ENCODE data around the gene SZT2. TPM values are rescaled to one million over a fixed set of nuclear protein-coding genes. Genes with fewer than 3 reads are reported as not detected.

SZT2 gene
- total and polyA plus RNA-seq, 2 of the 13 experiments (the other 11 are each of a cell fraction or from before 2014, with no cell fraction given): 8.0 to 8.8 TPM

GRCh38 chr1:43473463-43473862, 83.8 kb downstream of the SZT2 start:
- Histone ChIP-seq H3K27me3 (ENCODE audit: control insufficient read depth in 1 of 2, insufficient read depth in 2 of 2, low read length in 2 of 2) (no peaks in the 10 kb centered on the region), H2AFZ (ENCODE audit: low read length) (no peak overlapping the region), H3K4me3 (replicated peaks in 1 of 3; ENCODE audit: insufficient read depth in 1 of 3, low read depth in 2 of 3, low read length in 3 of 3) (no peak overlapping the region), H3K9ac (ENCODE audit: insufficient read depth, low read depth, low read length) (no peak overlapping the region), H3K4me1 (ENCODE audit: insufficient read depth, low read length) (peaks cover 23% of the 10 kb centered on the region), H3K27ac (ENCODE audit: extremely low read length, insufficient read depth, low read length) (no peak overlapping the region), H3K79me2 (ENCODE audit: insufficient read depth, low read length) (no peaks in the 10 kb centered on the region), H3K4me2 (ENCODE audit: low read depth, low read length) (no peak overlapping the region), H3K36me3 (replicated peaks in 1 of 2; ENCODE audit: control insufficient read depth in 1 of 2, insufficient read depth in 2 of 2, low read length in 2 of 2) (no peaks in the 10 kb centered on the region), H3K9me3 (ENCODE audit: low read length) (no peaks in the 10 kb centered on the region), H4K20me1 (ENCODE audit: insufficient read depth, low read length) (no peaks in the 10 kb centered on the region)
- ATAC-seq (no peak), DNase-seq (ENCODE audit: low spot score) (no peak), FAIRE-seq (no peak)
- BruUV-seq (replicated peaks): no TSS peak
- POLR2A ChIA-PET: no interaction called here
- TF ChIP-seq ZNF879 (CRISPR knock-in tag; IDR thresholded peaks at IDR 0.05) (no peak), ZSCAN5A (CRISPR knock-in tag; IDR thresholded peaks at IDR 0.05; ENCODE audit: borderline replicate concordance) (no peak), TOE1 (CRISPR knock-in tag; IDR thresholded peaks at IDR 0.05) (no peak), ZBTB43 (CRISPR knock-in tag; conservative IDR thresholded peaks at IDR 0.05) (no peak), NFIC (IDR thresholded peaks at IDR 0.05; ENCODE audit: low read length) (no peak), MYPOP (CRISPR knock-in tag; IDR thresholded peaks at IDR 0.05) (no peak), ATRX (CRISPR knock-in tag; IDR thresholded peaks at IDR 0.05; ENCODE audit: borderline replicate concordance) (no peak), MIER3 (CRISPR knock-in tag; IDR thresholded peaks at IDR 0.05; ENCODE audit: borderline replicate concordance) (no peak), HMGA1 (CRISPR knock-in tag; conservative IDR thresholded peaks at IDR 0.05) (no peak), ZNF580 (CRISPR knock-in tag; IDR thresholded peaks at IDR 0.05; ENCODE audit: borderline replicate concordance, low read depth) (no peak)
- in situ Hi-C loops (cut with HindIII; ENCODE audit: extremely low pct_ligation_motif_present, low pct_unique_long_range_greater_than_20kb) (no loop called here), intact Hi-C loops (cut with micrococcal nuclease; ENCODE audit: unreplicated experiment) (no loop called here)
- CTCF ChIA-PET (ENCODE audit: low intra/inter-chr PET ratio, low total read pairs): no interaction called here
- WGBS (ENCODE audit: low lambda C conversion rate): 79% methylated on average over 4 of the region's 4 CpGs
